Activated T-cell treated with anti-CD3 and anti-CD28 coated beads, Interleukin-2, amount 50 U/mL, for 24 hours (primary cell): ENCODE data around the gene LMO7.
"Not testable (repeated sequence)": the region's sequence is repeated elsewhere in the genome, so short reads cannot be mapped to it uniquely, and the experiment has no call there.

Experiments
- DNase-seq: peaks from one replicate; pipeline ENCODE4 v3.0.0-alpha.2; 2020
- H3K27ac Mint-ChIP-seq: 2 replicates; pipeline ENCODE4 v1.8.0; 2020; ENCODE audit warnings: mild to moderate bottlenecking, mixed read lengths
- H3K27me3 Mint-ChIP-seq: 2 replicates; pipeline ENCODE4 v1.8.0; 2020; ENCODE audit warnings: mixed read lengths
- H3K36me3 Mint-ChIP-seq: 2 replicates; pipeline ENCODE4 v1.8.0; 2020; ENCODE audit warnings: low read depth, mixed read lengths
- H3K4me1 Mint-ChIP-seq: 2 replicates; pipeline ENCODE4 v1.8.0; 2020; ENCODE audit warnings: low read depth, mixed read lengths
- H3K4me3 Mint-ChIP-seq: 2 replicates; pipeline ENCODE4 v1.8.0; 2020; ENCODE audit warnings: mild to moderate bottlenecking, moderate library complexity, mixed read lengths
- H3K9me3 Mint-ChIP-seq: 2 replicates; pipeline ENCODE4 v1.8.0; 2020; ENCODE audit warnings: mixed read lengths

LMO7 gene

GRCh38 chr13:75725736-75726135 lies 89.6 kb downstream of the LMO7 start:
- Mint-ChIP-seq H3K27ac (no peak overlapping the region), H3K4me3 (no peak overlapping the region), H3K27me3 (no peaks in the 10 kb centered on the region), H3K9me3 (peaks cover 2% of the 10 kb centered on the region), H3K4me1 (no peaks in the 10 kb centered on the region), H3K36me3 (peaks cover 5% of the 10 kb centered on the region)
- no peak for DNase-seq

DNA sequence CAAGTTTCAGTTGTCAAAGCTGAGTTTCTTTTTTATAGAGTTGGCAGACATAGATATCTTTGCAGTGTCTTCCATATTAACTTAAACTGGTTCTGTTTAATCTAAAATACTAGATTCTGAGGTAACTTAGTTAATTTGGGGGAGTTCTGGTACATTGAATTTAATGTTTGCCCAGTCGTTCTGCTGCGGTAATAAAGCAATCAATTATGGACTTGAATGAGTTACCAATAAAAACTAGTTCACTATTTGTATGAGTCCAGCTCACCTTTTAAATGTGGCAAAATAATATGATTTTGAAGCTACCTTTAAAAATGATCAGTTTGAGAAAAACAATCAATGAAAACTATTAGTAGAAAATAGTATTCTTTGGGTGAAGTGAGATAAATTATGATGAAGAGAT lies 90.2 kb downstream of the LMO7 start:
- Mint-ChIP-seq H3K4me1 (no peaks in the 10 kb centered on the region), H3K27me3 (no peaks in the 10 kb centered on the region), H3K27ac (no peak overlapping the region), H3K4me3 (no peak overlapping the region), H3K9me3 (peaks cover 2% of the 10 kb centered on the region), H3K36me3 (peaks cover 7% of the 10 kb centered on the region)
- DNase-seq: no peak

DNA sequence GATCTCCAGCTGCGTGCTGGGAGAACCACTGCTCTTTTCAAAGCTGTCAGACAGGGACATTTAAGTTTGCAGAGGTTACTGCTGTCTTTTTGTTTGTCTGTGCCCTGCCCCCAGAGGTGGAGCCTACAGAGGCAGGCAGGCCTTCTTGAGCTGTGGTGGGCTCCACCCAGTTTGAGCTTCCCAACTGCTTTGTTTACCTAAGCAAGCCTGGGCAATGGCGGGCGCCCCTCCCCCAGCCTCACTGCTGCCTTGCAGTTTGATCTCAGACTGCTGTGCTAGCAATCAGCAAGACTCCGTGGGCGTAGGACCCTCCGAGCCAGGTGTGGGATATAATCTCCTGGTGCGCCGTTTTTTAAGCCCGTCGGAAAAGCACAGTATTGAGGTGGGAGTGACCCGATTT lies 97.0 kb downstream of the LMO7 start:
- not testable (repeated sequence) for H3K27ac Mint-ChIP-seq, DNase-seq, H3K27me3 Mint-ChIP-seq, H3K9me3 Mint-ChIP-seq, H3K4me1 Mint-ChIP-seq, H3K4me3 Mint-ChIP-seq
- peaks cover 21% of the 10 kb centered on the region for H3K36me3 Mint-ChIP-seq

- no peak for DNase-seq
- Mint-ChIP-seq H3K9me3 (no peaks in the 10 kb centered on the region), H3K27me3 (no peaks in the 10 kb centered on the region), H3K4me1 (peaks cover 12% of the 10 kb centered on the region), H3K36me3 (peaks cover 18% of the 10 kb centered on the region), H3K4me3 (no peak overlapping the region), H3K27ac (no peak overlapping the region)
Observed at GRCh38 chr13:75736173-75736572, 100.0 kb downstream of the LMO7 start.

DNA sequence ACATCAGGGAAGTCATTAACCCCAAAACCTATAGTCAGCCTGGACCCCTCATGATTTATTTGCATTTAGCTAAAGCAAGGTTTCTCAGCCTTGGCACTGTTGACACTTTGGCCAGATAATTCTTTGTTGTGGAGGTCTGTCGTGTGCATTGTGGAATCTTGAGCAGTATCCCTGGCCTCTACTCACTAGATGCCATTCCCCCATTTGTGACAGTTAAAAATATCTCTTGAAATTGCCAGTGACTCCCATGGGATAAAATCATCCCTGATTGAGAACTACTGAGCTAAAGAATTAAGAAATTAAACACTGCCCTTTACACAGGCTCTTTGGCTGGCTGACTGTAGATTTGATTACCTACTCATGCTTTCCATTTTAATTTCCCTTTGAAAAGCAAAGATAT lies 102.7 kb downstream of the LMO7 start:
- Mint-ChIP-seq H3K27me3 (no peaks in the 10 kb centered on the region), H3K27ac (no peak overlapping the region), H3K4me1 (peaks cover 12% of the 10 kb centered on the region), H3K9me3 (peaks cover 9% of the 10 kb centered on the region), H3K36me3 (peaks cover 2% of the 10 kb centered on the region), H3K4me3 (no peak overlapping the region)
- no peak for DNase-seq

DNA sequence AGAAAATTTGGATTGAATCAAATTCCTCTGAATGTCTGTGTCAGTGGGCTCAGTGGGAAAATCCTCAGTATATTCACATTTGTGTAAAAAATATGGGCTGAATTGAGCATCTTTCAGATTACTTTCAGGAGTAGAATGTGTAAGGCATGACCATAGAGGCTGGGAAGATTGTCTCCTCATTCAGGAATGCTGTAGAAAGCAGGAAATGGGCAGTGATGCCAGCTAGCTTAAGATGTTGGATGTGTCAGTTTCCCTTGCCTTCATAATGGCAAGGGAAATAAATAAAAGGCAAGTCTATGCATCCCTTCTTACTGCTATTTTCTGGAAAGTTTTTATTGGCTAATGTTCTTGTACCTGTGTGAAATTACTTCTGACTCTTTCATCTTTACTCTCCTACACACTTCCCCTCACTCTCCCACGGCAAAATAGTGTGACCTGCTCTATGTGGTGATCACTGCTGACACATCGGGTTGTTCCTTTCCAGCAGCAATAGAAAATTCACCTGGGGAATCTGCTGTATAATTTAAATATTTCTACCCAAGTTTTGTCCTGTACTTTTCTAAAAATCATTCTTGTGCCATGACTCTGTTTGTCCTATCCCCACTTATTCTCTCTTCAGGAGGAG lies 103.2 kb downstream of the LMO7 start:
- H3K9me3 Mint-ChIP-seq: peaks cover 9% of the 10 kb centered on the region
- no peak overlapping the region for H3K4me3 Mint-ChIP-seq
- DNase-seq: no peak
- H3K27ac Mint-ChIP-seq: no peak overlapping the region
- peaks cover 12% of the 10 kb centered on the region for H3K4me1 Mint-ChIP-seq
- no peaks in the 10 kb centered on the region for H3K36me3 Mint-ChIP-seq
- no peaks in the 10 kb centered on the region for H3K27me3 Mint-ChIP-seq

- no peak for DNase-seq
- no peak overlapping the region for H3K27ac Mint-ChIP-seq
- no peaks in the 10 kb centered on the region for H3K27me3 Mint-ChIP-seq
- no peaks in the 10 kb centered on the region for H3K36me3 Mint-ChIP-seq
- no peak overlapping the region for H3K4me3 Mint-ChIP-seq
- H3K9me3 Mint-ChIP-seq: peaks cover 9% of the 10 kb centered on the region
- H3K4me1 Mint-ChIP-seq: peaks cover 12% of the 10 kb centered on the region
Observed at GRCh38 chr13:75740031-75740430, 103.9 kb downstream of the LMO7 start.

DNA sequence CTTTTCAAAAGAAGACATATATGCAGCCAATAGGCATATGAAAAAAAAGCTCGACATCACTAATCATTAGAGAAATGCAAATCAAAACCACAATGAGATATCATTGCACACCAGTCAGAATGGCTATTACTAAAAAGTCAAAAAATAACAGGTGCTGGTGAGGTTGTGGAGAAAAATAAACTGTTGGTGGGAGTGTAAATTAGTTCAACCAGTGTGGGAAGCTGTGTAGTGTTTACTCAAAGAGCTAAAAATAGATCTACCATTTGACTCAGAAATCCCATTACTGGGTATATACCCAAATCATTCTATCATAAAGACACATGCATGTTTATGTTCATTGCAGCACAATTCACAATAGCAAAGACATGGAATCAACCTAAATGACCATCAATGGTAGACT lies 106.9 kb downstream of the LMO7 start:
- peaks cover 12% of the 10 kb centered on the region for H3K4me1 Mint-ChIP-seq
- H3K27me3 Mint-ChIP-seq, H3K27ac Mint-ChIP-seq, H3K9me3 Mint-ChIP-seq, H3K4me3 Mint-ChIP-seq, H3K36me3 Mint-ChIP-seq, DNase-seq: not testable (repeated sequence)

GRCh38 chr13:75744127-75744526 lies 108.0 kb downstream of the LMO7 start:
- Mint-ChIP-seq H3K4me3 (no peak overlapping the region), H3K36me3 (no peaks in the 10 kb centered on the region), H3K27ac (no peak overlapping the region), H3K9me3 (peaks cover 9% of the 10 kb centered on the region), H3K27me3 (no peaks in the 10 kb centered on the region), H3K4me1 (peaks cover 6% of the 10 kb centered on the region)
- no peak for DNase-seq

DNA sequence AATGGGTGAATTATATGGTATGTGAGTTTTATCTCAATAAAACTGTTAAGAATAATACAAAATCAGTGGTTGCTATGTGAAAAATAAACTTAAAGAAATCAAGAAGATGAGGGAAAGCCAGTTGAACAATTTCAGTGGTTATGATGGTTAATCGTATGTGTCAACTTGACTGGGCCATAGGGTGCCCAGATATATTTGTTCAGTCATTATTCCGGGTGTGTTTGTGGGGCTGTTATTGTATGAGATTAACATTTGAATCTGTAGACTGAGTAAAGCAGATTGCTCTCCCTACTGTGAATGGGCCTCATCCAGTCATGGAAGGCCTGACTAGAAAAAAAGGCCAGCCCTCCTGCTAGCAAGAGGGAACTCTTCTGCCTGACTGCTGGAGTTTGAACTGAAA lies 109.3 kb downstream of the LMO7 start:
- Mint-ChIP-seq H3K9me3 (peaks cover 9% of the 10 kb centered on the region), H3K27me3 (no peaks in the 10 kb centered on the region), H3K27ac (no peak overlapping the region), H3K36me3 (no peaks in the 10 kb centered on the region), H3K4me3 (no peak overlapping the region), H3K4me1 (peaks cover 3% of the 10 kb centered on the region)
- DNase-seq: no peak

DNA sequence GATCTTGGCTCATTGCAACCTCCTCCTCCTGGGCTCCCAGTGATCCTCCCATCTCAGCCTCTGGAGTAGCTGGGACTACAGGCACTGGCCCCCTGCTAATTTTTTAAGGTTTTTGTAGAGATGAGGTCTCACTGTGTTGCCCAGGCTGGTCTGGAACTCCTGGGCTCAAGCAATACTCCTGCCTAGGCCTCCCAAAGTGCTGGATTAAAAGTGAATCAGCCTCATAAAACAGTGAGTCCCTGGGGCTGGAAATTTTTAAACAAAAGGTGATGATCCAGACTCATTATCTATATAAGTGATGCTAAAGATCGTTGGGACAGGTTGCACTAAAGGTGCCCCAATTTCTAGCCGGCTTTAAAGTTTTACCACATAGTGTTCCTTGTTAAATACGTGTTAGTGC lies 112.7 kb downstream of the LMO7 start:
- Mint-ChIP-seq H3K27me3 (no peaks in the 10 kb centered on the region), H3K4me3 (no peak overlapping the region), H3K36me3 (peaks cover 3% of the 10 kb centered on the region), H3K4me1 (peaks cover 3% of the 10 kb centered on the region), H3K9me3 (peaks cover 6% of the 10 kb centered on the region), H3K27ac (no peak overlapping the region)
- DNase-seq: no peak

- H3K36me3 Mint-ChIP-seq: peaks cover 5% of the 10 kb centered on the region
- no peak overlapping the region for H3K27ac Mint-ChIP-seq
- peaks cover 9% of the 10 kb centered on the region for H3K9me3 Mint-ChIP-seq
Observed at GRCh38 chr13:75749407-75749806, 113.3 kb downstream of the LMO7 start.

DNA sequence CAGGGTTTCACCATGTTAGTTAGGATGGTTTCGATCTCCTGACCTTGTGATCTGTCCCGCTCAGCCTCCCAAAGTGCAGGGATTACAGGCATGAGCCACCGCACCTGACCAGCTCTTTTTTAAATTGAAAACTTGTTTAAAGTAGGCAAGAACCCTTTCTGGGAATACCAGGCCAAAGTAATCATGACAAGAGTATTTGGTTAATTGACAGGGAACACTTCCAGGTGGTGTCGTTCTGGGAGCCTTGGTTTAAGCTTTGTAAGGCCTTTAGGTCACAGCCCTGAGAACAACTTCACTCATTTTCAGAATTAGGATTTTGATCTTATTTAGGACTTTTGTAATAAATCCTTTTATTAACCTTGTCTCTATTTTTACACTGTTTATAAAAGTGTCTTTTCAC lies 115.2 kb downstream of the LMO7 start:
- H3K27ac Mint-ChIP-seq: no peak overlapping the region
- peaks cover 11% of the 10 kb centered on the region for H3K4me1 Mint-ChIP-seq
- peaks cover 5% of the 10 kb centered on the region for H3K36me3 Mint-ChIP-seq
- peaks cover 9% of the 10 kb centered on the region for H3K9me3 Mint-ChIP-seq
- H3K4me3 Mint-ChIP-seq: no peak overlapping the region
- no peak for DNase-seq
- H3K27me3 Mint-ChIP-seq: no peaks in the 10 kb centered on the region

More at GRCh38 chr13:75749407-75749806, 113.3 kb downstream of the LMO7 start:
- DNase-seq: no peak
- Mint-ChIP-seq H3K4me1 (peaks cover 3% of the 10 kb centered on the region), H3K4me3 (no peak overlapping the region), H3K27me3 (no peaks in the 10 kb centered on the region)

DNA sequence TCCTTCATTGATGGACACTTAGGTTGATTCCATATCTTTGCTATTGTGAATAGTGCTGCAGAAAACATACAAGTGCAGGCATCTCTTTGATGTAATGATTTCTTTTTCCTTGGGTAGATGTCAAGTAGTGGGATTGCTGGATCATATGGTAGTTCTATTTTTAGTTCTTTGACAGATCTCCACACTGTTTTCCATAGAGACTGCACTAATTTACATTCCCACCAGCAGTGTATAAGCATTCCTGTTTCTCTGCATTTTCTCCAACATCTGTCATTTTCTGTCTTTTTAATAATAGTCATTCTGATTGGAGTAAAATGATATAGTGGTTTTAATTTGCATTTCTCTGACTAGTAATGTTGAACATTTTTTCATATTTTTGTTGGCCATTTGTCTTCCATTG lies 116.7 kb downstream of the LMO7 start:
- H3K27ac Mint-ChIP-seq: no peak overlapping the region
- DNase-seq: no peak
- peaks cover 9% of the 10 kb centered on the region for H3K9me3 Mint-ChIP-seq
- peaks cover 23% of the 10 kb centered on the region for H3K4me1 Mint-ChIP-seq
- no peaks in the 10 kb centered on the region for H3K27me3 Mint-ChIP-seq
- H3K4me3 Mint-ChIP-seq: no peak overlapping the region
- peaks cover 5% of the 10 kb centered on the region for H3K36me3 Mint-ChIP-seq

DNA sequence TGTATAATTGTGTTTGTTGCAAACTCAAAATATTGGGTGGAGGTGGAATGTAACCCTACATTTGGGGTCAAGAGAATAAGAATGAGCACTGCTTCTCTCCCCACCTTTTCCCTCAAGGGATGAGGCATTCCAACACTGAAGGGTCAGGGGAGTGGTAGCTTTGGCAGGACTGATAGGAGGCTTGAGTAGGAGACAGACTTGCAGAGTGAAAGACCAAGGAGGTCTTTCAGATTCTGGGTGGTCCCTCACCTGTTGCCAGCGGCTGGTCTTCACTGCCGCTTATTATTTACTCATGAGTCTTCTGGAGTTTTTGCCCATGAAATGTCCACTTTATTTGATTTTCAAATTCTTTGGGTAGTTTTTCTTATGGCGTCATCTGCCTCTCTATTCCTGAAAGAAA lies 118.8 kb downstream of the LMO7 start:
- Mint-ChIP-seq H3K36me3 (peaks cover 5% of the 10 kb centered on the region), H3K27me3 (no peaks in the 10 kb centered on the region), H3K4me1 (peaks cover 33% of the 10 kb centered on the region), H3K9me3 (peaks cover 12% of the 10 kb centered on the region), H3K4me3 (no peak overlapping the region), H3K27ac (no peak overlapping the region)
- DNase-seq: no peak

- H3K27me3 Mint-ChIP-seq: no peaks in the 10 kb centered on the region
- H3K36me3 Mint-ChIP-seq: peaks cover 5% of the 10 kb centered on the region
- no peak for DNase-seq
- peaks cover 53% of the 10 kb centered on the region for H3K4me1 Mint-ChIP-seq
- H3K27ac Mint-ChIP-seq: no peak overlapping the region
- H3K9me3 Mint-ChIP-seq: peaks cover 12% of the 10 kb centered on the region
- H3K4me3 Mint-ChIP-seq: no peak overlapping the region
Observed at GRCh38 chr13:75757336-75757735, 121.2 kb downstream of the LMO7 start.
